HG02943 (cell line): ENCODE measurements around the gene EFHC2.

Source experiments
- ATAC-seq: cut with Tn5 transposase; IDR thresholded peaks from one replicate; pipeline ENCODE4 v1.9.1; 2021; ENCODE audit warnings: mild to moderate bottlenecking, low read depth, moderate library complexity; ENCODE audit not compliant: unreplicated experiment

EFHC2 gene

GRCh38 chrX:44343412-44344141, at the start of gene EFHC2:
Gene EFHC2, minus strand, starts transcription at chrX:44343672. Its CDS starts 84 bp downstream, at chrX:44343588.
- no peak for ATAC-seq

- ATAC-seq, result no peak
These were observed 49.3 kb upstream of the EFHC2 start for GRCh38 chrX:44392767-44393166.

- ATAC-seq, result no peak
These were observed 41.3 kb upstream of the EFHC2 start for GRCh38 chrX:44384688-44385338.

GRCh38 chrX:44382871-44383270, 39.4 kb upstream of the EFHC2 start:
- ATAC-seq, result no peak

- no peak for ATAC-seq
These were observed 9.3 kb upstream of the EFHC2 start for GRCh38 chrX:44352758-44353157.

GRCh38 chrX:44349561-44349960, 6.1 kb upstream of the EFHC2 start:
- no peak for ATAC-seq

- no peak for ATAC-seq
These were observed 1.2 kb upstream of the EFHC2 start for GRCh38 chrX:44344687-44345086.

GRCh38 chrX:44344194-44344593, 722 bp upstream of the EFHC2 start:
- no peak for ATAC-seq

GRCh38 chrX:44342866-44343265, 606 bp downstream of the EFHC2 start:
- ATAC-seq, result no peak

GRCh38 chrX:44338361-44338760, 5.1 kb downstream of the EFHC2 start:
- no peak for ATAC-seq

GRCh38 chrX:44332437-44332836, 11.0 kb downstream of the EFHC2 start:
- no peak for ATAC-seq

- no peak for ATAC-seq
These were observed 13.2 kb downstream of the EFHC2 start for GRCh38 chrX:44330227-44330626.

- no peak for ATAC-seq
These were observed 23.9 kb downstream of the EFHC2 start for GRCh38 chrX:44319550-44319949.

- no peak for ATAC-seq
These were observed 26.3 kb downstream of the EFHC2 start for GRCh38 chrX:44317181-44317580.

GRCh38 chrX:44314808-44315207, 28.7 kb downstream of the EFHC2 start:
- ATAC-seq, result no peak

GRCh38 chrX:44314259-44314734, 29.2 kb downstream of the EFHC2 start:
- no peak for ATAC-seq

- ATAC-seq, result no peak
These were observed 31.1 kb downstream of the EFHC2 start for GRCh38 chrX:44312421-44312820.

GRCh38 chrX:44310227-44310626, 33.2 kb downstream of the EFHC2 start:
- no peak for ATAC-seq

- no peak for ATAC-seq
These were observed 34.6 kb downstream of the EFHC2 start for GRCh38 chrX:44308869-44309268.

GRCh38 chrX:44306356-44306755, 37.1 kb downstream of the EFHC2 start:
- no peak for ATAC-seq

GRCh38 chrX:44305921-44306320, 37.6 kb downstream of the EFHC2 start:
- ATAC-seq, result no peak

GRCh38 chrX:44303119-44303518, 40.4 kb downstream of the EFHC2 start:
- ATAC-seq, result no peak
